Right lobe of liver (tissue), 6 donors: ENCODE data around the gene ZSCAN1. TPM values are rescaled to one million over a fixed set of nuclear protein-coding genes. Genes with fewer than 3 reads are reported as not detected.

Experiments
- ATAC-seq, 4 donors: fragments of 200-7000 bp; cut with Tn5 transposase; one replicate each; pipeline ENCODE4 v1.9.1; 2020; ENCODE audit warnings: mild to moderate bottlenecking in 4 of 4, moderate library complexity in 4 of 4
- DNase-seq, 3 donors: peaks; one replicate each; pipeline ENCODE4 v3.0.0-alpha.2; 2020
- H3K27ac ChIP-seq, 3 donors: fragments of 200-600 bp; one replicate each; pipeline ENCODE4 v1.8.0; 2022
- H3K27me3 ChIP-seq, 2 donors: fragments of 200-600 bp; one replicate each; pipeline ENCODE4 v1.8.0; 2022
- H3K36me3 ChIP-seq, 4 donors: fragments of 200-600 bp; sonication (generic) in 1 of 4; one replicate each; pipeline versions ENCODE4 v1.5.1 to v1.8.0; 2017 to 2022; ENCODE audit warnings: control low read depth in 1 of 4
- H3K4me1 ChIP-seq, 4 donors: fragments of 200-600 bp; sonication (generic) in 1 of 4; one replicate each; pipeline versions ENCODE4 v1.5.1 to v1.8.0; 2017 to 2022; ENCODE audit warnings: control low read depth in 1 of 4
- H3K4me3 ChIP-seq, 3 donors: fragments of 200-600 bp; one replicate each; pipeline ENCODE4 v1.8.0; 2022
- H3K9me3 ChIP-seq, 4 donors: fragments of 200-600 bp; sonication (generic) in 1 of 4; one replicate each; pipeline versions ENCODE4 v1.5.1 to v1.8.0; 2017 to 2022; ENCODE audit warnings: control low read depth in 1 of 4
- POLR2A ChIP-seq: fragments of 450-650 bp; IDR thresholded peaks from one replicate; pipeline ENCODE4 v1.6.1; 2017; ENCODE audit warnings: antibody characterized with exemption, mild to moderate bottlenecking
- WGBS: methylation state at CpG from one replicate; pipeline ENCODE4 v1.1.6; 2018; ENCODE audit warnings: low coverage, low lambda C conversion rate; ENCODE audit not compliant: insufficient coverage; ENCODE audit errors: missing lambda C conversion rate; 5-methylcytosine and 5-hydroxymethylcytosine counted together
- intact Hi-C, 2 donors: fragments of 100-400 bp; cut with DNase I; formaldehyde crosslinking; loops; one replicate each; pipeline versions ENCODE4 v1.11.2 to v1.14.1; 2022
- total RNA-seq, 6 experiments: library from RNA; depleted of rRNA in 2 of 6; stranded (reverse); fragments of >200 nt in 2 of 6; fragmentation: NEBNext Ultra II Directional in 3 of 6; extraction: Animal tissue kit (Norgen Biotek cat#: 25700) in 3 of 6; gene quantifications; one replicate each; pipeline versions ENCODE4 v1.1.0 to v1.2.4, GENCODE V29; 2016 to 2023
- TF ChIP-seq, protein P1 (sequence below), 4 donors: fragments of 200-600 bp in 3 of 4; fragments of 450-650 bp in 1 of 4; IDR thresholded peaks; one replicate each; pipeline versions ENCODE4 v1.5.1 to v1.8.0; 2016 to 2022; ENCODE audit warnings: antibody characterized with exemption in 4 of 4, mild to moderate bottlenecking in 2 of 4
- donor health status: DM: no; HTN: yes; CAD: no.
- donor health status: DM: no; HTN: no; CAD: no.
- donor health status: DM: no; HTN: no; CAD: no.
- donor health status: DM: no; HTN: yes; CAD: no.
- donor health status: DM: no; HTN: yes; CAD: no.

Gene ZSCAN1
- total RNA-seq, 6 experiments from 2014 or later, result not detected

DNA sequence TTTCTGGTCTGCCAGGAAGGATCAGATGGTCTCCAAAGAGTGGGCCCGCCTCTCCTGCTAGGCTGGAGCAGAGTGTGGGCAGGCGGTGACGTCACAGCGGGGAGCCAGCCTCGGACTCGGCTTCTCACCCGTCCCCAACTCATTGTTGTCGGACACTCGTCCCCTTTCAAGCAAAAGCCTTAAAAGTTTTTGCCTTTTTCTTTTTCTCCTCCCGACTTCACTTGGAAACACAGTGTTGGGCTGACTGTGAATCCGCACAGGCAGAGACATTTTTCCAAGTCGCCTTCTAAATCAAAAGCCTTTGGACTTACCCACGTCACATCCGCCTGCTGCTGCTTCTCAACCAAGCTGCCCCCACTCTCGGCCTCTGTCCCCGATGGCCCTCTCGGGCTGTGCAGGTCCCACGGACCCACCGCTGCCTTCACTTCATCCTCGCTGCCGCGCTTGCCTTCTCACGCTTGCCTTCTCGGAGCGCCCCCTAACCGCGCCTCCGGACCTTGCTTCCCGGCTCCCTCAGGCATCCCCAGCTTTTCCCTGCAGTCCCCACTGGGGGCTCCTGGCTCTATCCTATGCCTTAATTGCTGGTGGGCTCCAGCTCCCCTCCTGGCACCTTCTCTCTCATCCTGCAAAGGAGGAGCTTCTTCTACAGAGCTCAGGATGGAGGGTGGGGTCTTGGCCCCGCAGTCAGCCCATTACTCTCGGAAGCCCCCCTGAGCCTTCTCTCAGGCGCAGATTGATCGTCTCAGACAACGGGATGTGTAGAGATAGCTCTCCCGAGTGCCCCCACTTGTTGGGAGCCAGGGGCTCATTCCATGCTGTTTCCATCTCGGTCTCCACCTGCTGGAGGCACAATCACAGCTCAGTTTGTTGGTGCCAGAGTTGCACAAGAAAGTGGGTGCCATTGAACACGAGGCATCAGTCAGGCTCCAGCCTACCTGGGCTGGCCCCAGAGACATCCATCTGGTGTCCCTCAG is 21.4 kb downstream of the ZSCAN1 start:
- Histone ChIP-seq H3K36me3 (no peaks in the 10 kb centered on the region), H3K27me3 (no peaks in the 10 kb centered on the region), H3K27ac (peak overlapping the region in 2 of 3 donors; percentile 19 to 21), H3K9me3 (no peaks in the 10 kb centered on the region), H3K4me1 (no peaks in the 10 kb centered on the region), H3K4me3 (peak overlapping the region in 2 of 3 donors; percentile 13 to 19)
- peak in 2 of 4 donors; percentile 21 to 29 for ATAC-seq
- 8% methylated on average over 30 of the region's 37 CpGs for WGBS
- TF ChIP-seq POLR2A, result no peak
- TF ChIP-seq, protein P1, sequence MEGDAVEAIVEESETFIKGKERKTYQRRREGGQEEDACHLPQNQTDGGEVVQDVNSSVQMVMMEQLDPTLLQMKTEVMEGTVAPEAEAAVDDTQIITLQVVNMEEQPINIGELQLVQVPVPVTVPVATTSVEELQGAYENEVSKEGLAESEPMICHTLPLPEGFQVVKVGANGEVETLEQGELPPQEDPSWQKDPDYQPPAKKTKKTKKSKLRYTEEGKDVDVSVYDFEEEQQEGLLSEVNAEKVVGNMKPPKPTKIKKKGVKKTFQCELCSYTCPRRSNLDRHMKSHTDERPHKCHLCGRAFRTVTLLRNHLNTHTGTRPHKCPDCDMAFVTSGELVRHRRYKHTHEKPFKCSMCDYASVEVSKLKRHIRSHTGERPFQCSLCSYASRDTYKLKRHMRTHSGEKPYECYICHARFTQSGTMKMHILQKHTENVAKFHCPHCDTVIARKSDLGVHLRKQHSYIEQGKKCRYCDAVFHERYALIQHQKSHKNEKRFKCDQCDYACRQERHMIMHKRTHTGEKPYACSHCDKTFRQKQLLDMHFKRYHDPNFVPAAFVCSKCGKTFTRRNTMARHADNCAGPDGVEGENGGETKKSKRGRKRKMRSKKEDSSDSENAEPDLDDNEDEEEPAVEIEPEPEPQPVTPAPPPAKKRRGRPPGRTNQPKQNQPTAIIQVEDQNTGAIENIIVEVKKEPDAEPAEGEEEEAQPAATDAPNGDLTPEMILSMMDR (IDR thresholded peaks at IDR 0.05), result peak in 1 of 4 donors; percentile 8
- intact Hi-C loops, result no loop called here
- DNase-seq, result no peak

DNA sequence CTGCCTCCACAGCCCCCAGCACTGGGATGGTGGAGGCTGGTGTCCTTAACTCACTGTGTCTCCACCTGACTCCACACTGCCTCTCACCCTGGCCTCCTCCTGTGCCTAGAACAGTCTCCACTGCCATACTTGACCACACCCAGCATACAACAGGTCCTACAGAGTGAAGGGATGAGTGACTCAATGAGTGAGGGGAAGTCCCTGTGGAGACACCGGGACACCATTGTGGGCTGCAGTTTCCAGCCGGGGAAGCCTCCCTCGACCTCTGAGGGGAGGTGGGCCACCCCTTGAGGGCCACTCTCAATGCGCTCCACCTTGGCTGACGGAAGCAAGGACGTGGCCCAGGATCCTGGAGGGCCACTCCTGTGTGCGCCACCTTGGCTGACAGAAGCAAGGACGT is 22.4 kb downstream of the ZSCAN1 start:
- Histone ChIP-seq H3K4me3 (no peak overlapping the region), H3K9me3 (no peaks in the 10 kb centered on the region), H3K36me3 (no peaks in the 10 kb centered on the region), H3K27ac (no peak overlapping the region), H3K4me1 (no peaks in the 10 kb centered on the region), H3K27me3 (no peaks in the 10 kb centered on the region)
- TF ChIP-seq POLR2A, result no peak
- TF ChIP-seq, protein P1 (IDR thresholded peaks at IDR 0.05), result no peak
- WGBS, result 100% methylated on average over 1 of the region's 8 CpGs
- intact Hi-C loops, result no loop called here
- no peak for ATAC-seq
- no peak for DNase-seq

DNA sequence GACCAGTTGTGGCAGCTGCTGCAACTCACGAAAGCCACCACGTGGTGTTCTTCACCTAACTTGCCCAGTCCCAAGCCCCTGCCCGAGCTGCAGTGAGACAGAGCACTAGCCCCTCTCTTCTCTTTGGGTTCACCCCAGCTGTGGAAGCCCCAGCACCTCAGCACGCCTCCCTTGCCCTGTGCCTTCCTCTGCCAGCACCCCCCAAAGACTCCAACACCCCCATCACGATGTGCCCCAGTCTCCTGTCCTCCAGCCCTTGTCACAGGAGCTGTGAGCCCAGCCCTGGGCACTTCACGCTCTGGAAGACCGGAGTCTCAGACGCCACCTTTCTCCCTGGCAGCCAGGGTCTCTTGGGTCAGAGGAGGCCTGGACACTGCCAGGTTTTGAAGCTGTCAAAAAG is 23.0 kb downstream of the ZSCAN1 start:
- TF ChIP-seq, protein P1 (IDR thresholded peaks at IDR 0.05), result no peak
- no peak for TF ChIP-seq POLR2A
- ATAC-seq (no peak), DNase-seq (no peak)
- no peak overlapping the region for H3K27ac ChIP-seq
- intact Hi-C loops, result no loop called here
- no peaks in the 10 kb centered on the region for H3K4me1 ChIP-seq
- WGBS, result no CpG with 5 or more reads among the region's 8 CpGs
- H3K4me3 ChIP-seq, result no peak overlapping the region
- H3K36me3 ChIP-seq, result no peaks in the 10 kb centered on the region
- H3K27me3 ChIP-seq, result no peaks in the 10 kb centered on the region
- H3K9me3 ChIP-seq, result no peaks in the 10 kb centered on the region

DNA sequence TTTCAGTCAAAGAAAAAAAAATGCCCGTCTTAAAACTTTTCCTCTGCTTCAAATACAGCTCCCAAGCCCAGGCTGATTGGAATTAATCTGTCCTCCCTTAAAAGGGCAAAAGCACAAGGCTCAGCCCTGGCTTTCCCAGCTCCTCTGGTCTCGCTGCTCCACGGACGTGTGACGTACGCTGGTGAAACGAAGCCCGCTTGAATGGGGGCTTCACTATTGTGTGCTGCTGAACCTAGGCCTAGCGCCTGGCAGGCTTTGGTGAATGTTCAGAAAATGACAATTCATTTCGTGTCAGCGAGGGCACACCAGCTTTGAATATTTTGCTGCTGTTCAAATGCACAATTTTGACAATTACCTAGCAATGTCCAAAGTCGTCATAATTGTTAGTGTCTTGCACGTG is 24.6 kb downstream of the ZSCAN1 start:
- intact Hi-C loops, result no loop called here
- peak overlapping the region in 1 of 3 donors; percentile 49 for H3K4me3 ChIP-seq
- WGBS, result 87% methylated on average over 12 of the region's 13 CpGs

More for the DNA sequence above, 24.6 kb downstream of the ZSCAN1 start:
- H3K27me3 ChIP-seq, result no peaks in the 10 kb centered on the region
- H3K4me1 ChIP-seq, result no peaks in the 10 kb centered on the region
- H3K36me3 ChIP-seq, result no peaks in the 10 kb centered on the region
- no peak overlapping the region for H3K27ac ChIP-seq
- no peaks in the 10 kb centered on the region for H3K9me3 ChIP-seq
- ATAC-seq, result no peak
- TF ChIP-seq, protein P1 (IDR thresholded peaks at IDR 0.05), result no peak
- no peak for TF ChIP-seq POLR2A
- DNase-seq, result no peak
